Cardiac muscle cell (in vitro differentiated cells and primary cell): Measurements from ENCODE around the gene ITIH2. TPM values are rescaled to one million over a fixed set of nuclear protein-coding genes. Genes with fewer than 3 reads are reported as not detected.
"Not testable (repeated sequence)": the region's sequence is repeated elsewhere in the genome, so short reads cannot be mapped to it uniquely, and the experiment has no call there.

Experiments used
- DNase-seq, 2 donors: peaks; one replicate each; pipeline versions ENCODE4 v3.0.0 to v3.0.0-alpha.2; 2010 to 2017; ENCODE audit warnings: low read depth in 1 of 2, low spot score in 1 of 2
- H3K27ac ChIP-seq: fragments of 200-600 bp; sonication (generic); 2 replicates; pipeline ENCODE4 v1.5.1; 2016
- H3K27me3 ChIP-seq: fragments of 200-600 bp; sonication (generic); 2 replicates; pipeline ENCODE4 v1.6.0; 2016; ENCODE audit warnings: control low read depth
- H3K36me3 ChIP-seq: fragments of 200-600 bp; sonication (generic); 2 replicates; pipeline ENCODE4 v1.5.1; 2016; ENCODE audit warnings: control low read depth
- H3K4me1 ChIP-seq: fragments of 200-600 bp; sonication (generic); 2 replicates; pipeline ENCODE4 v1.8.1; 2017; ENCODE audit warnings: low read depth, mild to moderate bottlenecking, mixed run types
- H3K4me3 ChIP-seq: fragments of 200-600 bp; sonication (generic); 2 replicates; pipeline ENCODE4 v1.5.1; 2016; ENCODE audit warnings: mild to moderate bottlenecking
- H3K9me3 ChIP-seq: fragments of 200-600 bp; sonication (generic); 2 replicates; pipeline ENCODE4 v1.5.1; 2017; ENCODE audit warnings: low read depth, mild to moderate bottlenecking, control low read depth
- polyA plus RNA-seq: library from polyadenylated mRNA; unstranded; fragments of >200 nt; fragmentation: Nextera tagmentation; extraction: Ambion mirVana; gene quantifications from 2 replicates; pipeline ENCODE4 v1.2.1, GENCODE V29; 2016
- total RNA-seq: library from RNA; depleted of rRNA; stranded (reverse); fragments of >200 nt; gene quantifications from 2 replicates; pipeline ENCODE4 v1.2.3, GENCODE V29; 2016
- TF ChIP-seq, protein P1 (sequence below): IDR thresholded peaks from 2 replicates; pipeline ENCODE4 v1.5.1; 2012; ENCODE audit warnings: low read depth, mild to moderate bottlenecking, low read length

Gene ITIH2
- total and polyA plus RNA-seq, 2 experiments from 2014 or later = 0.09 TPM; not detected in 1

- DNase-seq = no peak
- TF ChIP-seq, protein P1, sequence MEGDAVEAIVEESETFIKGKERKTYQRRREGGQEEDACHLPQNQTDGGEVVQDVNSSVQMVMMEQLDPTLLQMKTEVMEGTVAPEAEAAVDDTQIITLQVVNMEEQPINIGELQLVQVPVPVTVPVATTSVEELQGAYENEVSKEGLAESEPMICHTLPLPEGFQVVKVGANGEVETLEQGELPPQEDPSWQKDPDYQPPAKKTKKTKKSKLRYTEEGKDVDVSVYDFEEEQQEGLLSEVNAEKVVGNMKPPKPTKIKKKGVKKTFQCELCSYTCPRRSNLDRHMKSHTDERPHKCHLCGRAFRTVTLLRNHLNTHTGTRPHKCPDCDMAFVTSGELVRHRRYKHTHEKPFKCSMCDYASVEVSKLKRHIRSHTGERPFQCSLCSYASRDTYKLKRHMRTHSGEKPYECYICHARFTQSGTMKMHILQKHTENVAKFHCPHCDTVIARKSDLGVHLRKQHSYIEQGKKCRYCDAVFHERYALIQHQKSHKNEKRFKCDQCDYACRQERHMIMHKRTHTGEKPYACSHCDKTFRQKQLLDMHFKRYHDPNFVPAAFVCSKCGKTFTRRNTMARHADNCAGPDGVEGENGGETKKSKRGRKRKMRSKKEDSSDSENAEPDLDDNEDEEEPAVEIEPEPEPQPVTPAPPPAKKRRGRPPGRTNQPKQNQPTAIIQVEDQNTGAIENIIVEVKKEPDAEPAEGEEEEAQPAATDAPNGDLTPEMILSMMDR = no peak
- no peak overlapping the region for H3K27ac ChIP-seq
- no peak overlapping the region for H3K4me3 ChIP-seq
- H3K9me3 ChIP-seq = no peaks in the 10 kb centered on the region
- H3K27me3 ChIP-seq = no peaks in the 10 kb centered on the region
- no peaks in the 10 kb centered on the region for H3K36me3 ChIP-seq
- no peaks in the 10 kb centered on the region for H3K4me1 ChIP-seq
These were observed 41.2 kb downstream of the ITIH2 start for GRCh38 chr10:7744307-7744706.

GRCh38 chr10:7748637-7749036, 45.5 kb downstream of the ITIH2 start:
- H3K36me3 ChIP-seq, H3K27ac ChIP-seq, H3K4me1 ChIP-seq, H3K4me3 ChIP-seq, H3K27me3 ChIP-seq, H3K9me3 ChIP-seq: not testable (repeated sequence)
- DNase-seq = peak in 1 of 2 donors; percentile 20

DNA sequence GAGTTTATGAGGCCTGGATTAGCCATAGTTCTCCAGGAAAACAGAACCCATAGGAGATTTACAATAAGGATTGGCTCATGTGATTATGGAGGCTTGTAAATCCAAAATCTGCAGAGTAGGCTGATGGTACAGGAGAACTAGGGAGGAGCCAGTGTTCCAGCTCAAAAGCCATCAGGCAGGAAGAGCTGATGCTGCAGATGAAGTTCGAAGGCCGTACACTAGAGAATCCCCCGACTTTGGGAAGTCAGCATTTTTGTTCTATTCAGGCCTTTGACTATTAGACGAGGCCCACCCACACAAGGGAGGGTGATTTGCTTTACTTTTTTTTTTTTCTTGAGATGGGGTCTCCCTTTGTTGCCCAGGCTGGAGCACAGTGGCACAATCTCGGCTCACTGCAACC, 47.1 kb downstream of the ITIH2 start:
- no peak for DNase-seq
- peaks cover 18% of the 10 kb centered on the region for H3K36me3 ChIP-seq
- TF ChIP-seq, protein P1 = no peak
- H3K27ac ChIP-seq = no peak overlapping the region
- no peaks in the 10 kb centered on the region for H3K4me1 ChIP-seq
- no peaks in the 10 kb centered on the region for H3K27me3 ChIP-seq
- H3K9me3 ChIP-seq = no peaks in the 10 kb centered on the region
- no peak overlapping the region for H3K4me3 ChIP-seq

- no peaks in the 10 kb centered on the region for H3K9me3 ChIP-seq
- H3K27me3 ChIP-seq = no peaks in the 10 kb centered on the region
- H3K4me1 ChIP-seq = no peaks in the 10 kb centered on the region
- TF ChIP-seq, protein P1 = no peak
- no peak overlapping the region for H3K27ac ChIP-seq
- H3K36me3 ChIP-seq = peaks cover 35% of the 10 kb centered on the region
- H3K4me3 ChIP-seq = no peak overlapping the region
- no peak for DNase-seq
These were observed 49.1 kb downstream of the ITIH2 start for GRCh38 chr10:7752251-7752650.

- no peak for DNase-seq
- H3K36me3 ChIP-seq = peaks cover 54% of the 10 kb centered on the region
- H3K4me3 ChIP-seq = no peak overlapping the region
- no peak overlapping the region for H3K27ac ChIP-seq
- TF ChIP-seq, protein P1 = no peak
- no peaks in the 10 kb centered on the region for H3K27me3 ChIP-seq
- H3K9me3 ChIP-seq = no peaks in the 10 kb centered on the region
- H3K4me1 ChIP-seq = no peaks in the 10 kb centered on the region
These were observed 52.0 kb downstream of the ITIH2 start for GRCh38 chr10:7755103-7755502.

GRCh38 chr10:7756360-7756992, 53.4 kb downstream of the ITIH2 start:
- DNase-seq = peak in 1 of 2 donors; percentile 48
- no peaks in the 10 kb centered on the region for H3K4me1 ChIP-seq
- TF ChIP-seq, protein P1 = peak; percentile 66
- peaks cover 67% of the 10 kb centered on the region for H3K36me3 ChIP-seq
- no peak overlapping the region for H3K4me3 ChIP-seq
- H3K27ac ChIP-seq = no peak overlapping the region
- no peaks in the 10 kb centered on the region for H3K9me3 ChIP-seq
- H3K27me3 ChIP-seq = no peaks in the 10 kb centered on the region
